GM10248 (cell line): ENCODE data around the gene TUBD1.

Experiments
- CTCF ChIA-PET: fragments of 300-600 bp; sonication (Branson Sonifier 250); formaldehyde crosslinking; extraction: SDS; loops from one replicate; lab custom pipeline; 2021; ENCODE audit warnings: antibody characterized with exemption; lab: Yijun Ruan, JAX
- POLR2A ChIA-PET: fragments of 350-650 bp; sonication (Branson Sonifier 250); formaldehyde crosslinking; extraction: SDS; loops from one replicate; lab custom pipeline; 2020; ENCODE audit warnings: antibody characterized with exemption; lab: Yijun Ruan, JAX
- DNase-seq: peaks from one replicate; pipeline ENCODE4 v3.0.0; 2012; ENCODE audit errors: extremely low spot score
- TF ChIP-seq, protein P1 (sequence below): IDR thresholded peaks from 2 replicates; pipeline ENCODE4 v1.5.1; 2012; ENCODE audit warnings: mild to moderate bottlenecking, low read depth; ENCODE audit errors: extremely low read depth, missing control alignments, control extremely low read depth

Gene TUBD1

DNA sequence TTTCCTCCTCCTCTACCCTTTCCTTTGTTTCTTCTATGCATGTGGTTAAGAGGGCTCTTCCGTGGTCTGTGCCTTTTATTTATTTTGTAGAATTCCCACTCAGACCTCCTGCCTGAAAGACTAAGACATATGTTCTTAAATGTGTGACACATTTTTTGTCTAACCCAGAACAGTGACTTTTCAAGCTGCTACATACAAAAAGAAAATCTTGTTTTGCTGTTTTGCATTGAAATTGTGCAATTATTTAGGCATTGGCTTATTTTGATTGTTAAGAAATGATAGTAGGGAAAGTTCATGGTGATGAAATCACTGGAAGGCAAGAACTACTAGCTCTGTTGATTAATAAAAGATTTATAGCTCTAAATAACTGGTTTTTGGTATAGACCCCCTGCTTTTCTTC is 76.8 kb downstream of the TUBD1 start:
- POLR2A ChIA-PET, result no interaction called here

DNA sequence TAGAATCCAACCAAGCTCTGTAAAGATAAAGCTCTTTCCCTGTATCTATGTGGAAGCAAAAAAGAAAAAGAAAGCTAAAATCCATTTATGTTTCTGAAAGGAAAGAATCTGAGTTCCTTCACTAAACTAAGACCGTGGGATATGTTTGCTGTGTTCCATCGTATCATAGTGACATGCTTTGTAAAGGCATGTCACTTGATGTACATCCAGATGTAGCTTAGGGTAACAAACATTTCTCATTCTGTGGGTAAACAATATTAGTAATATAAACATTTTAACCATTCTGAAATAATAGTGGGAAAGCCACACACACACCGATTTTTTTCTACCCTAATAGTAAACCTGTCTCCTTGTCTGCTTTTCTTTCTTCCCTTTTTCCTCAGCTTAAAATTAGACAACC is 78.1 kb downstream of the TUBD1 start:
- DNase-seq, result no peak
- CTCF ChIA-PET, result interaction anchor here (0.9 to 2.0 kb wide), 6 partner anchors 10 to 222 kb away, joined by 3 to 9 read pairs (median 4); no protein-coding TSS in a partner anchor
- POLR2A ChIA-PET, result no interaction called here
- TF ChIP-seq, protein P1, sequence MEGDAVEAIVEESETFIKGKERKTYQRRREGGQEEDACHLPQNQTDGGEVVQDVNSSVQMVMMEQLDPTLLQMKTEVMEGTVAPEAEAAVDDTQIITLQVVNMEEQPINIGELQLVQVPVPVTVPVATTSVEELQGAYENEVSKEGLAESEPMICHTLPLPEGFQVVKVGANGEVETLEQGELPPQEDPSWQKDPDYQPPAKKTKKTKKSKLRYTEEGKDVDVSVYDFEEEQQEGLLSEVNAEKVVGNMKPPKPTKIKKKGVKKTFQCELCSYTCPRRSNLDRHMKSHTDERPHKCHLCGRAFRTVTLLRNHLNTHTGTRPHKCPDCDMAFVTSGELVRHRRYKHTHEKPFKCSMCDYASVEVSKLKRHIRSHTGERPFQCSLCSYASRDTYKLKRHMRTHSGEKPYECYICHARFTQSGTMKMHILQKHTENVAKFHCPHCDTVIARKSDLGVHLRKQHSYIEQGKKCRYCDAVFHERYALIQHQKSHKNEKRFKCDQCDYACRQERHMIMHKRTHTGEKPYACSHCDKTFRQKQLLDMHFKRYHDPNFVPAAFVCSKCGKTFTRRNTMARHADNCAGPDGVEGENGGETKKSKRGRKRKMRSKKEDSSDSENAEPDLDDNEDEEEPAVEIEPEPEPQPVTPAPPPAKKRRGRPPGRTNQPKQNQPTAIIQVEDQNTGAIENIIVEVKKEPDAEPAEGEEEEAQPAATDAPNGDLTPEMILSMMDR, result no peak

More for the DNA sequence above, 76.8 kb downstream of the TUBD1 start:
- TF ChIP-seq, protein P1, result no peak
- no peak for DNase-seq
- CTCF ChIA-PET, result interaction anchor here (0.9 to 1.5 kb wide), 2 partner anchors 10 to 12 kb away, joined by 3 to 5 read pairs; no protein-coding TSS in a partner anchor

DNA sequence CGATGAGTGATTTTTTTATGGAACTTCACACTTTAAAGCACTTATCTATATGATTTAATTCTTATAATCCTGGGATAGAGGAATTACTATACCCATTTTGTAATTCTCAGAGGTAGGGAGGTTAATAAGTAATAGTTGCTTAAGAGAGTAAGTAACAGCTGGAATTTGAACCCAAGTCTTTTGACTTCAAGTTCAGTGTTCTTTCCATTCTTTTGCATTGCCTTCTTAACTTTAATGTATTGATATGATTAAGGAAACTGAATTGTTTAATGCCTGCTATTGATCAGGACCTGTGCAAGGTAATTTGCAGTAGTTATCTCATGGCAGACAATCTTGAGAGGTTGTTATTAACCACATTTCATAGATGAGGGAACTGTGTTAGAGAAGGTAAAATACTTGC is 78.5 kb downstream of the TUBD1 start:
- ChIA-PET POLR2A (no interaction called here), CTCF (interaction anchor here (0.9 to 2.0 kb wide), 6 partner anchors 10 to 222 kb away, joined by 3 to 9 read pairs (median 4); no protein-coding TSS in a partner anchor)
- TF ChIP-seq, protein P1, result no peak
- DNase-seq, result no peak

DNA sequence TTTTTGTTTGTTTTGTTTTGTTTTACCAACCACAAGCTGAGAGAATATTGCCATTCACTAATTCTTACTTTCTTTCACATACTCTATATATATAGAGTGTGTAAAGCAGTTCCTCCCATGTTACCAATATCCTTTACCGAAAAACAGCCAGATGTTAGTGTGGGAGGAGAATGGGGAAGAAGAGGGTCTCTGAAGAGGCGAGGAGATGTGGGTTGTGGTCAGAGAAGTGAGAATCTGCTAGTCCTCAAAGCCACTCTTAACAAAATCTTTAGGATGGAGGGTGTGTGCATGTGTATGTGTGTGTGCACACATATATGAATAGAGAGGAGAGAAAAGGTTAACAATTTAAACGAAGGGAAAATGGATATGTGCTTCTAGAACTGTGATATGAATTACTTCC is 80.6 kb downstream of the TUBD1 start:
- TF ChIP-seq, protein P1, result no peak
- CTCF ChIA-PET, result interaction anchor here (1.5 kb wide), 1 partner anchor 26 kb away, joined by 3 read pairs; no protein-coding TSS in a partner anchor
- POLR2A ChIA-PET, result interaction anchor here (0.6 kb wide), 1 partner anchor 15 kb away, joined by 4 read pairs; no protein-coding TSS in a partner anchor
- peak; percentile 32 for DNase-seq

DNA sequence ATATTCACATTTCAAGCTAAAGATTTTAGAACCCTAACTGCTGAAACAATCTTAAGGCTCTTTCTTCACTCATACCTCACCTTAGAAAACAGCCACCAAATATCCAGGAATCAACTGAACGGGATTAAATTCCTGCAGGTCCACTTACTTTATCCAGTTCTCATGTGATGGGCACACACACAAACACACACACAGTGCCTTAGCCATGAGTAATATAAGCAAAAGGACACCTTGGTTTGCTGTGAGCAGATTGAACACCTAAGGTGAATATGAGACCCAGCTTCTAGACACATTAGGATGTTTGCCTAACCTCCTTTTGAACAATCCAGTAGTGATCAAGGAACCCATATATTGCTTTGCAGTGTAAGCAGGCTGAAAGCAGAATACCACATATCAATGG is 81.5 kb downstream of the TUBD1 start:
- ChIA-PET CTCF (interaction anchor here (0.8 to 1.5 kb wide), 3 partner anchors 10 to 58 kb away, joined by 3 read pairs; no protein-coding TSS in a partner anchor), POLR2A (no interaction called here)
- TF ChIP-seq, protein P1, result no peak
- DNase-seq, result no peak

DNA sequence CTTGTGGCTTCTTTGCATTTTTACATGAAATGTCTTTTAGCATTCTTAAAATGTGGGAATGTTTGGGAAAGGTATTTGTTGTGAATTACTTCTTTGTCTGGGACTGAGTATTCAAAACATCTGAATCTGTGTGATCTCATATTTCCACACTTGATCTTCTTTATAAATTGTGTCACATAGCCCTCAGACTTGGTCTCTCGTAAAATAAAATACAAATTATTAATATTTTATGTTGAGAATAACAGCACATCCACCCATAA is 81.9 kb downstream of the TUBD1 start:
- no peak for DNase-seq
- TF ChIP-seq, protein P1, result no peak
- CTCF ChIA-PET, result interaction anchor here (0.8 to 1.5 kb wide), 3 partner anchors 11 to 57 kb away, joined by 3 read pairs; no protein-coding TSS in a partner anchor
- POLR2A ChIA-PET, result no interaction called here
